ENCODE measurements around the gene TMEM186. TPM values are rescaled to one million over a fixed set of nuclear protein-coding genes. Genes with fewer than 3 reads are reported as not detected.
A peak's percentile ranks its signal among the peaks of the same experiment; 100 is the strongest.
"Not testable (repeated sequence)": the region's sequence is repeated elsewhere in the genome, so short reads cannot be mapped to it uniquely, and the experiment has no call there.

The TMEM186 gene
- total RNA-seq, 1 donor from 2014 or later, result 14.2 TPM

DNA sequence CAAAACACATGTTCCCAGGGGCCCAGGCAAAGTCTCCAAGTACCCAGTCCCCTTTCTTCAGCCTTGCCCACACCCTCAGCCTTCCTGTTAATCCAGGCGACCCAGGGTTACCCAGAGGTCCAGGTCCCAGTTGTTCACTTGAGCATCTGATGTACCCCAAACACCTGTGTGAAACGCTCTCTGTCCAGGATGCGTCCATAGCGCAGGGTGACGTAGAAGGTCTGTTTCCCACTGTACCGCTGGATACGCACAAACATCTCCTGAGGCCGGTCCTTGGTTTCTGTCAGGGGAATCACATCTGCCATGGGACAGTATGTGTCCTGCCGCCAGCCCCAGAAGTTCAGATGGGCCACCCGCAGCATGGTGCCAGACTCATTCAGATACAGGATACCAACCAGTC lies 1.6 kb downstream of the TMEM186 start:
- H3K27ac Mint-ChIP-seq, result no peak overlapping the region
- TF ChIP-seq, protein P1, sequence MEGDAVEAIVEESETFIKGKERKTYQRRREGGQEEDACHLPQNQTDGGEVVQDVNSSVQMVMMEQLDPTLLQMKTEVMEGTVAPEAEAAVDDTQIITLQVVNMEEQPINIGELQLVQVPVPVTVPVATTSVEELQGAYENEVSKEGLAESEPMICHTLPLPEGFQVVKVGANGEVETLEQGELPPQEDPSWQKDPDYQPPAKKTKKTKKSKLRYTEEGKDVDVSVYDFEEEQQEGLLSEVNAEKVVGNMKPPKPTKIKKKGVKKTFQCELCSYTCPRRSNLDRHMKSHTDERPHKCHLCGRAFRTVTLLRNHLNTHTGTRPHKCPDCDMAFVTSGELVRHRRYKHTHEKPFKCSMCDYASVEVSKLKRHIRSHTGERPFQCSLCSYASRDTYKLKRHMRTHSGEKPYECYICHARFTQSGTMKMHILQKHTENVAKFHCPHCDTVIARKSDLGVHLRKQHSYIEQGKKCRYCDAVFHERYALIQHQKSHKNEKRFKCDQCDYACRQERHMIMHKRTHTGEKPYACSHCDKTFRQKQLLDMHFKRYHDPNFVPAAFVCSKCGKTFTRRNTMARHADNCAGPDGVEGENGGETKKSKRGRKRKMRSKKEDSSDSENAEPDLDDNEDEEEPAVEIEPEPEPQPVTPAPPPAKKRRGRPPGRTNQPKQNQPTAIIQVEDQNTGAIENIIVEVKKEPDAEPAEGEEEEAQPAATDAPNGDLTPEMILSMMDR (conservative IDR thresholded peaks at IDR 0.05), result no peak
- peak overlapping the region; percentile 98 for H3K4me3 Mint-ChIP-seq
- peaks cover 33% of the 10 kb centered on the region for H3K4me1 Mint-ChIP-seq (ENCODE audit: unreplicated experiment)
- DNase-seq (ENCODE audit: extremely low spot score, unreplicated experiment), result no peak
- no peaks in the 10 kb centered on the region for H3K36me3 Mint-ChIP-seq
- no peaks in the 10 kb centered on the region for H3K9me3 Mint-ChIP-seq
- no peaks in the 10 kb centered on the region for H3K27me3 Mint-ChIP-seq

DNA sequence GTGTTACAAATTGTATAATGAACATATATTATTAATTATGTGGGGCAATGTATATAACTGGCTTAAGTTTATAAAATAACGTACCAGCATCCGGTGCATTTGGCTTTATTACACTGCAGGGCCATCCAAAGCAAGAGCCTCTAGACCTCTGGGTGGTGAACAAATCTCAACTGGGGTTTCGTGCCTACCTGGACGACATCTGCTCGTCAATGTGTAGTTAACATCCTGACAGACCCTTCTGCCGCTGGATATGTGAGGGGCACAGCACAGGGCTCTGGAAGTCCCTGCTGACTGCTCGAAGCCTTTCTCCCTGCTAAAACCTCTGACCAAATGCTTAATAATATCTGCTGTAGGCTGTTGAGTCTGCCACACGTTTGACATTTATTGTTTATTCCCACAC lies 2.3 kb downstream of the TMEM186 start:
- peaks cover 33% of the 10 kb centered on the region for H3K4me1 Mint-ChIP-seq (ENCODE audit: unreplicated experiment)
- no peak for DNase-seq (ENCODE audit: extremely low spot score, unreplicated experiment)
- H3K27ac Mint-ChIP-seq, result peak overlapping the region; percentile 5
- H3K27me3 Mint-ChIP-seq, result no peaks in the 10 kb centered on the region
- peak overlapping the region; percentile 25 for H3K4me3 Mint-ChIP-seq
- TF ChIP-seq, protein P1 (conservative IDR thresholded peaks at IDR 0.05), result no peak
- no peaks in the 10 kb centered on the region for H3K36me3 Mint-ChIP-seq
- no peaks in the 10 kb centered on the region for H3K9me3 Mint-ChIP-seq

DNA sequence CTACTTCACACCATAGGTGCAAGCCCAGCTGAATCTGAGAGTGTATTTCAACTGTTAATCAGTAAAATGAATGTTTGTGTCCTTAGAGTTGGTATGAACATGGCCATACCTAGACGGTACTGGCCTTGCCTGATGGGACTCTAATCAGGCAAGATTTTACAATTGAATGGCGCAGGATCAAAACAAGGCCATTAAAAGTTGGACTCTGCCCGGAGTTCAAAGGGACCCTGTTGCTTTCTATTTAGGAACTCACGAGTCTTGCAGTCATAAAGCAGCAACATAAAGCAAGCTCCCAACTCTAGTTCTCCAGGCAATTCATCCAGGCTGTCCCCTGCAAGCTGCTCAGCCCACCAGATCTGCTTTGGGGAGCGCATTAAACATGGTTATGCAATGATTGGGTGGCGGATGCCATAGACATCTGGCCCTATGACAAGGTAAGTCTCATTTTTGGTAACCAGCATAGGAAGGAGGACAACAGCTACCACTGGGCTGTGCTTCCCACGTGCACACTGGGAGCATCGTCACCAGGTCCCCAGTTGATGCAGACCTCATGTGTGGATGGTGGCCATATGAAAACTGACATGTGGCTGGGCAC lies 8.8 kb downstream of the TMEM186 start:
- H3K4me1 Mint-ChIP-seq (ENCODE audit: unreplicated experiment), result peaks cover 10% of the 10 kb centered on the region
- H3K9me3 Mint-ChIP-seq, result no peaks in the 10 kb centered on the region
- DNase-seq (ENCODE audit: extremely low spot score, unreplicated experiment), result no peak
- no peaks in the 10 kb centered on the region for H3K27me3 Mint-ChIP-seq
- H3K36me3 Mint-ChIP-seq, result no peaks in the 10 kb centered on the region
- TF ChIP-seq, protein P1 (conservative IDR thresholded peaks at IDR 0.05), result no peak
- no peak overlapping the region for H3K4me3 Mint-ChIP-seq
- no peak overlapping the region for H3K27ac Mint-ChIP-seq

DNA sequence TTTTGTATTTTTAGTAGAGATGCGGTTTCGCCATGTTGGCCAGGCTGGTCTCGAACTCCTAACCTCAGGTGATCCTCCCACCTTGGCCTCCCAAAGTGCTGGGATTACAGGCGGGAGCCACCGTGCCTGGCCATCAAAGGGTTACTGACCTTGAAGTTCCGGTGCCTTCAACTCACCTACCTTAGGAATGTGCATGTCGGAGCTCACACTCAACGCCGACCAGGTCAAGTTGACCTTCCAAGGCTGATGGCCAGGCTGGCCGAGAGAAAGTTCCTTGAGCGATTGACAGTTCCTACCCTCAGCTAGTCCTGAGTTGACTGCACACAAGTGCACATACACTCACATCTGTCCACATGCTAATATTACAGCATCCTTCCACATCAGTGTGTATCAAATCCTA lies 11.1 kb downstream of the TMEM186 start:
- not testable (repeated sequence) for H3K27me3 Mint-ChIP-seq; H3K4me1 Mint-ChIP-seq (ENCODE audit: unreplicated experiment); H3K27ac Mint-ChIP-seq; H3K4me3 Mint-ChIP-seq; H3K36me3 Mint-ChIP-seq; DNase-seq (ENCODE audit: extremely low spot score, unreplicated experiment); H3K9me3 Mint-ChIP-seq

DNA sequence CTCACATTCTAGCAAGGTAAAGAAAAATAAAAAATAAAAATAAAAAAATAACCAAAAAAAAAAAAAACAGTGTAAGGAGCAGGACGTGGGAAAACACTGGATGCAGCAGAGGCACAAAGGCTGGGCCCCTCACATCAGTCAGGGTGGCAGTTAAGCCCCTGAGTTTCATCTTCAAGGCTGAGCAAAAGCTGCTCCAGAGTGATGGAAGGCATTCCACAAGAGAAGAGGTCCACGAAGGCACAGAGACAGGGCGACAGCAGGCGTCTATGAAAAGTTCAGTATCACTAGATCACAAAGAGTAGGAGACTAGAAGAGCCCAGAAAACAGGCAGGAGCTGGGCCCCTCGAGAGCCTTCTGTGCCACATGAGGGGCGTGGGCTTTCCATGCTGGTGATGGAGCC lies 12.0 kb downstream of the TMEM186 start:
- H3K9me3 Mint-ChIP-seq, result no peaks in the 10 kb centered on the region
- peaks cover 5% of the 10 kb centered on the region for H3K4me1 Mint-ChIP-seq (ENCODE audit: unreplicated experiment)
- no peak for DNase-seq (ENCODE audit: extremely low spot score, unreplicated experiment)
- TF ChIP-seq, protein P1 (conservative IDR thresholded peaks at IDR 0.05), result no peak
- H3K36me3 Mint-ChIP-seq, result no peaks in the 10 kb centered on the region
- no peak overlapping the region for H3K27ac Mint-ChIP-seq
- no peaks in the 10 kb centered on the region for H3K27me3 Mint-ChIP-seq
- H3K4me3 Mint-ChIP-seq, result no peak overlapping the region

DNA sequence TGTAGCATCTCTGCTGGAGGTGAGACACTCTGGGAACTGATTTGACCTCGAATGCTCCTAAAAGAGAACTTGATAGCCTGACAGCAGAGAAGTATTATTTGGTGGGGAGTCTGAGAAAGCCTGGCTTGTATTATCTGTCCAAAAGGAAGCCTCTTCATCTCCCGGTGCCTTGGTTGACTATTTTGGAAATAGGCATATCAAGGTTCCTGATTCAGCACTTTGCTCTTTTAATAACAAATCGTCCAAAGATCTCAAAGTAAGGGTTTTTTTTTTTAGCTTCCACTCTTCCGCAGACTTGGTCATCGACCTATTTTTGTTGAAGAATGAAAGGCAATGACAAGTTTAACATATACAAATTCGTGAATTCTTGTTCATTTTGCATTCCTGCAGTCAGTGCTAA lies 14.8 kb downstream of the TMEM186 start:
- no peak for DNase-seq (ENCODE audit: extremely low spot score, unreplicated experiment)
- H3K36me3 Mint-ChIP-seq, result peaks cover 5% of the 10 kb centered on the region
- H3K27me3 Mint-ChIP-seq, result no peaks in the 10 kb centered on the region
- peaks cover 5% of the 10 kb centered on the region for H3K4me1 Mint-ChIP-seq (ENCODE audit: unreplicated experiment)
- no peak overlapping the region for H3K4me3 Mint-ChIP-seq
- no peaks in the 10 kb centered on the region for H3K9me3 Mint-ChIP-seq
- TF ChIP-seq, protein P1 (conservative IDR thresholded peaks at IDR 0.05), result no peak
- H3K27ac Mint-ChIP-seq, result no peak overlapping the region
